H1 (cell line): Measurements from ENCODE around the gene H2AZ2. TPM values are rescaled to one million over a fixed set of nuclear protein-coding genes. Genes with fewer than 3 reads are reported as not detected.

Experiments used
- CHD7 ChIP-seq: fragments of 300-600 bp; sonication (generic); IDR thresholded peaks from 2 replicates; pipeline ENCODE4 v1.7.1; 2012; ENCODE audit warnings: low read length, moderate library complexity, mild to moderate bottlenecking, inconsistent platforms; ENCODE audit not compliant: insufficient replicate concordance
- E2F6 ChIP-seq: IDR thresholded peaks from 2 replicates; pipeline ENCODE4 v1.6.1; 2012; ENCODE audit warnings: inconsistent platforms
- GABPA ChIP-seq: IDR thresholded peaks from 2 replicates; pipeline ENCODE4 v1.6.1; 2011; ENCODE audit warnings: mild to moderate bottlenecking, low read length, moderate library complexity, borderline replicate concordance; ENCODE audit not compliant: insufficient read depth
- NRF1 ChIP-seq: IDR thresholded peaks from 2 replicates; pipeline ENCODE4 v1.6.1; 2011; ENCODE audit warnings: mild to moderate bottlenecking, low read depth, low read length, improper control_type of control experiment
- RFX5 ChIP-seq: IDR thresholded peaks from 2 replicates; pipeline ENCODE4 v1.6.1; 2011; ENCODE audit warnings: low read depth, low read length, improper control_type of control experiment, borderline replicate concordance
- SP2 ChIP-seq: IDR thresholded peaks from 2 replicates; pipeline ENCODE4 v1.6.1; 2012; ENCODE audit warnings: mild to moderate bottlenecking, low read length, inconsistent platforms
- TCF12 ChIP-seq: IDR thresholded peaks from 2 replicates; pipeline ENCODE4 v1.6.1; 2011; ENCODE audit warnings: low read depth, mild to moderate bottlenecking, low read length
- USF2 ChIP-seq: IDR thresholded peaks from 2 replicates; pipeline ENCODE4 v1.6.1; 2011; ENCODE audit warnings: low read length, improper control_type of control experiment
- polyA plus RNA-seq, 7 experiments: library from polyadenylated mRNA; depleted of rRNA in 3 of 7; stranded (reverse) in 5 of 7; unstranded in 2 of 7; fragments of >200 nt in 5 of 7; fragments of 200-250 nt in 2 of 7; gene quantifications; 1 replicate in 5 of 7; 2 replicates in 1 of 7; 4 replicates in 1 of 7; pipeline versions ENCODE4 v1.2.1 to v1.2.3, GENCODE V29; 2011 to 2013; ENCODE audit warnings: missing spikeins in 2 of 7, mixed read lengths in 2 of 7
- total RNA-seq: library from RNA; stranded (reverse); fragmentation: NEBNext Ultra II Directional; extraction: Animal tissue kit (Norgen Biotek cat#: 25700); gene quantifications from 2 replicates; pipeline ENCODE4 v1.2.1, GENCODE V29; 2021

The H2AZ2 gene
- total and polyA plus RNA-seq, 2 of the 8 experiments (the other 6 are each of a cell fraction or from before 2014, with no cell fraction given): 168 to 187 TPM

- no peak for TF ChIP-seq NRF1
- TF ChIP-seq CHD7: no peak
- TF ChIP-seq USF2: no peak
- no peak for TF ChIP-seq E2F6
- TF ChIP-seq GABPA: no peak
- TF ChIP-seq RFX5: no peak
- TF ChIP-seq TCF12: no peak
- no peak for TF ChIP-seq SP2
These were observed 36.9 kb upstream of the H2AZ2 start (continued) for GRCh38 chr7:44884621-44885393.
